Measurements from ENCODE around the gene HDLBP. TPM values are rescaled to one million over a fixed set of nuclear protein-coding genes. Genes with fewer than 3 reads are reported as not detected.

Gene HDLBP
- total RNA-seq, 1 experiment from 2014 or later = 510 TPM

- intact Hi-C loops (cut with micrococcal nuclease; ENCODE audit: unreplicated experiment) = no loop called here
- no peak overlapping the region for H3K4me3 ChIP-seq (ENCODE audit: low read depth, low read length, poor library complexity, severe bottlenecking)
- no peaks in the 10 kb centered on the region for H3K36me3 ChIP-seq (ENCODE audit: insufficient read depth, low read length, poor library complexity, severe bottlenecking)
- no peaks in the 10 kb centered on the region for H3K27me3 ChIP-seq (replicated peaks; ENCODE audit: insufficient read depth, low read depth, low read length, poor library complexity)
- H3K4me1 ChIP-seq (ENCODE audit: insufficient read depth, low read length, poor library complexity, severe bottlenecking) = no peaks in the 10 kb centered on the region
- no peaks in the 10 kb centered on the region for H3K9me3 ChIP-seq (ENCODE audit: low read depth, low read length, poor library complexity, severe bottlenecking)
- no peak overlapping the region for H3K27ac ChIP-seq (ENCODE audit: low read depth, low read length, poor library complexity, severe bottlenecking)
- CTCF ChIA-PET = no interaction called here
- TF ChIP-seq EZH2 (IDR thresholded peaks at IDR 0.05; ENCODE audit: borderline replicate concordance, low read depth, low read length, poor library complexity, severe bottlenecking) (no peak), CTCF (conservative IDR thresholded peaks at IDR 0.05; ENCODE audit: low read depth, low read length) (no peak)
- no TSS peak for BruUV-seq (replicated peaks)
- POLR2A ChIA-PET (ENCODE audit: low non-redundant PET) = no interaction called here
- no peak for DNase-seq (ENCODE audit: low spot score)
Observed at GRCh38 chr2:241209271-241209670, 106.2 kb downstream of the HDLBP start.

- Histone ChIP-seq H3K9me3 (ENCODE audit: low read depth, low read length, poor library complexity, severe bottlenecking) (no peaks in the 10 kb centered on the region), H3K4me1 (ENCODE audit: insufficient read depth, low read length, poor library complexity, severe bottlenecking) (no peaks in the 10 kb centered on the region), H3K4me3 (ENCODE audit: low read depth, low read length, poor library complexity, severe bottlenecking) (no peak overlapping the region), H3K27me3 (replicated peaks; ENCODE audit: insufficient read depth, low read depth, low read length, poor library complexity) (no peaks in the 10 kb centered on the region), H3K27ac (ENCODE audit: low read depth, low read length, poor library complexity, severe bottlenecking) (no peak overlapping the region), H3K36me3 (ENCODE audit: insufficient read depth, low read length, poor library complexity, severe bottlenecking) (no peaks in the 10 kb centered on the region)
- ChIA-PET CTCF (no interaction called here), POLR2A (ENCODE audit: low non-redundant PET) (no interaction called here)
- BruUV-seq (replicated peaks) = no TSS peak
- TF ChIP-seq EZH2 (IDR thresholded peaks at IDR 0.05; ENCODE audit: borderline replicate concordance, low read depth, low read length, poor library complexity, severe bottlenecking) (no peak), CTCF (conservative IDR thresholded peaks at IDR 0.05; ENCODE audit: low read depth, low read length) (no peak)
- DNase-seq (ENCODE audit: low spot score) = no peak
- intact Hi-C loops (cut with micrococcal nuclease; ENCODE audit: unreplicated experiment) = no loop called here
Observed at GRCh38 chr2:241208058-241208457, 107.4 kb downstream of the HDLBP start.

- ChIA-PET POLR2A (ENCODE audit: low non-redundant PET) (no interaction called here), CTCF (no interaction called here)
- intact Hi-C loops (cut with micrococcal nuclease; ENCODE audit: unreplicated experiment) = no loop called here
- Histone ChIP-seq H3K9me3 (ENCODE audit: low read depth, low read length, poor library complexity, severe bottlenecking) (no peaks in the 10 kb centered on the region), H3K27me3 (replicated peaks; ENCODE audit: insufficient read depth, low read depth, low read length, poor library complexity) (no peaks in the 10 kb centered on the region), H3K4me1 (ENCODE audit: insufficient read depth, low read length, poor library complexity, severe bottlenecking) (no peaks in the 10 kb centered on the region), H3K27ac (ENCODE audit: low read depth, low read length, poor library complexity, severe bottlenecking) (no peak overlapping the region), H3K36me3 (ENCODE audit: insufficient read depth, low read length, poor library complexity, severe bottlenecking) (no peaks in the 10 kb centered on the region), H3K4me3 (ENCODE audit: low read depth, low read length, poor library complexity, severe bottlenecking) (no peak overlapping the region)
- no peak for DNase-seq (ENCODE audit: low spot score)
- BruUV-seq (replicated peaks) = no TSS peak
- TF ChIP-seq EZH2 (IDR thresholded peaks at IDR 0.05; ENCODE audit: borderline replicate concordance, low read depth, low read length, poor library complexity, severe bottlenecking) (no peak), CTCF (conservative IDR thresholded peaks at IDR 0.05; ENCODE audit: low read depth, low read length) (no peak)
Observed at GRCh38 chr2:241207641-241208040, 107.8 kb downstream of the HDLBP start.
